GM13976 (cell line): Measurements from ENCODE around the gene ACTL7B.
A peak's percentile ranks its signal among the peaks of the same experiment; 100 is the strongest.
"Not testable (repeated sequence)": the region's sequence is repeated elsewhere in the genome, so short reads cannot be mapped to it uniquely, and the experiment has no call there.

ENCODE experiments used
- DNase-seq: peaks from one replicate; pipeline ENCODE4 v3.0.0; 2012; ENCODE audit warnings: low spot score
- in situ Hi-C: fragments of 300-500 bp; cut with MboI; formaldehyde crosslinking; loops from one replicate; pipeline ENCODE4 v1.12.0; 2022; ENCODE audit warnings: low sequenced_read_pairs, mixed read lengths, inconsistent platforms; ENCODE audit not compliant: unreplicated experiment
- TF ChIP-seq, protein P1 (sequence below): IDR thresholded peaks from 2 replicates; pipeline ENCODE4 v1.5.1; 2012; ENCODE audit warnings: borderline replicate concordance, mild to moderate bottlenecking; ENCODE audit not compliant: insufficient read depth; ENCODE audit errors: extremely low read depth, missing control alignments, control extremely low read depth

Gene ACTL7B

GRCh38 chr9:108854641-108855528 is 901 bp downstream of the ACTL7B start:
- in situ Hi-C loops, result no loop called here
- TF ChIP-seq, protein P1, sequence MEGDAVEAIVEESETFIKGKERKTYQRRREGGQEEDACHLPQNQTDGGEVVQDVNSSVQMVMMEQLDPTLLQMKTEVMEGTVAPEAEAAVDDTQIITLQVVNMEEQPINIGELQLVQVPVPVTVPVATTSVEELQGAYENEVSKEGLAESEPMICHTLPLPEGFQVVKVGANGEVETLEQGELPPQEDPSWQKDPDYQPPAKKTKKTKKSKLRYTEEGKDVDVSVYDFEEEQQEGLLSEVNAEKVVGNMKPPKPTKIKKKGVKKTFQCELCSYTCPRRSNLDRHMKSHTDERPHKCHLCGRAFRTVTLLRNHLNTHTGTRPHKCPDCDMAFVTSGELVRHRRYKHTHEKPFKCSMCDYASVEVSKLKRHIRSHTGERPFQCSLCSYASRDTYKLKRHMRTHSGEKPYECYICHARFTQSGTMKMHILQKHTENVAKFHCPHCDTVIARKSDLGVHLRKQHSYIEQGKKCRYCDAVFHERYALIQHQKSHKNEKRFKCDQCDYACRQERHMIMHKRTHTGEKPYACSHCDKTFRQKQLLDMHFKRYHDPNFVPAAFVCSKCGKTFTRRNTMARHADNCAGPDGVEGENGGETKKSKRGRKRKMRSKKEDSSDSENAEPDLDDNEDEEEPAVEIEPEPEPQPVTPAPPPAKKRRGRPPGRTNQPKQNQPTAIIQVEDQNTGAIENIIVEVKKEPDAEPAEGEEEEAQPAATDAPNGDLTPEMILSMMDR, result no peak
- DNase-seq, result no peak

GRCh38 chr9:108854094-108854493 is 1.7 kb downstream of the ACTL7B start:
- no peak for DNase-seq
- TF ChIP-seq, protein P1, result no peak
- in situ Hi-C loops, result no loop called here

DNA sequence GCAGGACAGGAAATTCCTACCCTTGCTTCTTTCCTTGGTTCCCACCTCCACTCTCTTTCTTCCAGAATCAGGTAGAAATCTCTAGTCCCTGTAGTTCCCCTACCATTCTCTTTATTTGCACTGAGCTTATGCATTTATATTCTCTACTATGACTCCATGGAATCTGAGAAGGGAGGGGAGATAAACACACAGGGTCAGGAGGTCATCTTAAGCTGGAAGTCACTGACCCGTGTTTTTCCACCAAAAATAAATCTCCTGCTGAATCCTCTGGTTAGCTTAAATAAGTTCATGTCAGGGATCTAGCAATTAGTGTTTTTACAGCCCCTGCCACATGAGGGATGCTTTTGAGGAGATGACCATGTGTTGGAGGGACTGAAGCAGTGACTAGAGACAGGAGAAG is 3.7 kb downstream of the ACTL7B start:
- DNase-seq, result no peak
- TF ChIP-seq, protein P1, result no peak
- in situ Hi-C loops, result no loop called here

- in situ Hi-C loops, result no loop called here
- DNase-seq, result no peak
- TF ChIP-seq, protein P1, result no peak
These were observed 4.6 kb downstream of the ACTL7B start for GRCh38 chr9:108851138-108851537.

DNA sequence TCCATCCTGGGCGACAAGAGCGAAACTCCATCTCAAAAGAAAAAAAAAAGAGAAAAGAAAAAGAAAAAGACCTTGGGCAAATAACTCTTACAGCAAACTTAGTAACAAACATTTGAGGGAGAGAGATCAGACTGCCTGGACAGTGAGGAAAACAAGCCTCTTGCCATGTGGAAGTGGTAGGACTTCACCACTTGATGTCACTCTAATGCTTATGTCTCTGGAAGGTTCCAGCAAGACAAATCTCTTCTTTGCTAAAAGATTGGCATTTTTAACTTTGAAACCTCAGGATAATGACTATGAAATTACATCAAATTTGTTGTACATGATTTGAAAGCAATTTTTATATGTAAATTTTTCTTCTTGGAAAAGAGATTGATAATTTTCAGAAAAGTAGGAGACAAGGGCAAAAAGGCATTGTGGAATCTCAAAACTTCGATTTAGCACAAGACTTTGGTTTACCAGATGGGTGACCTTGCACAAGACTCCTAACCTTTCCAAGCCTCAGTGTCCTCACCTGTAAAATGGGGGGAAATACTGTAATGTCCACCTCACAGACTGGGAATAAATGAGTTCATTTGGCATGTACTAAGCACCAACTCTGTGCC is 5.4 kb downstream of the ACTL7B start:
- DNase-seq, result no peak
- TF ChIP-seq, protein P1, result peak; percentile 30
- in situ Hi-C loops, result no loop called here

DNA sequence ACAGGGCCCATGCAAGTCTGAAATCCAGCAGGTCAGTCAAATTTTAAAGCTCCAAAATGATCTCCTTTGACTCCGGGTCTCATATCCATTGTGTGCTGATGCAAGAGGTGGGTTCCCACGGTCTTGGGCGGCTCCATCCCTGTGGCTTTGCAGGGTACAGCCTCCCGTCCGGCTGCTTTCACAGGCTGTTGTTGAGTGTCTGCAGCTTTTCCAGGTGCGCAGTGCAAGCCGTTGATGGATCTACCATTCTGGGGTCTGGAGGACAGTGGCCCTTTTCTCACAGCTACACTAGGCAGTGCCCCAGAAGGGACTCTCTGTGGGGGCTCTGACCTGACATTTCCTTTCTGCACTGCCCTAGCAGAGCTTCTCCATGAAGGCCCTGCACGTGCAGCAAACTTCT is 7.5 kb downstream of the ACTL7B start:
- in situ Hi-C loops, DNase-seq: not testable (repeated sequence)

DNA sequence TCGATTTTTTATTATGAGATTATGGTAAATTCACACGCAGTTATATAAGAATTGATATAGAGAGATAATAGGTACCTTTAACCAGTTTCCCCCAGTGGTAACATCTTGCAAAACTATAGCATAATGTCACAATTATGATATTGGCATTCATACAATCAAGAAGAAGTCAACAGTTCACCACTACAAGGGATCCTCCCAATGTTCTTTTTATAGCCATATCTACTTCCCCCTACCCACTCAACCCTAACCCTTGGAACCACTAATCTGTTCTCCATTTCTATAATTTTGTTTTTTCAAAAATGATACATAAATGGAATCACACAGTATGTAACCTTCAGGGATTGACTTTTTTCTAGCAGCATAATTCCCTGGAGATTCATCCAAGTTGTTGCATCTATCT is 9.8 kb downstream of the ACTL7B start:
- TF ChIP-seq, protein P1, result no peak
- no peak for DNase-seq
- in situ Hi-C loops, result no loop called here
